HEK293 (cell line): ENCODE measurements around the gene KEAP1.

Source experiments
- CTCF ChIA-PET: fragments of 350-600 bp; formaldehyde crosslinking; extraction: SDS; loops from one replicate; lab custom pipeline; 2021; ENCODE audit warnings: antibody characterized with exemption; lab: Yijun Ruan, JAX
- POLR2A ChIA-PET: fragments of 300-600 bp; formaldehyde crosslinking; extraction: SDS; loops from one replicate; lab custom pipeline; 2020; ENCODE audit warnings: antibody characterized with exemption, inconsistent platforms; lab: Yijun Ruan, JAX
- H3K27ac ChIP-seq: fragments of 200-500 bp; sonication (Bioruptor generic); 2 replicates; pipeline ENCODE4 v1.5.1; 2014; ENCODE audit warnings: low read depth, low read length, control low read depth, inconsistent platforms; ENCODE audit errors: extremely low read depth
- H3K36me3 ChIP-seq, 2 experiments: fragments of 200-500 bp in 1 of 2; sonication (Bioruptor generic) in 1 of 2; 1 replicate in 1 of 2; 2 replicates in 1 of 2; pipeline ENCODE4 v1.5.1; 2014 to 2017; ENCODE audit warnings: inconsistent platforms in 2 of 2, low read length in 2 of 2; ENCODE audit not compliant: control insufficient read depth in 2 of 2, insufficient read depth in 1 of 2
- H3K4me1 ChIP-seq: fragments of 200-500 bp; sonication (Bioruptor generic); 2 replicates; pipeline ENCODE4 v1.5.1; 2014; ENCODE audit warnings: mild to moderate bottlenecking, low read length, inconsistent platforms; ENCODE audit not compliant: control insufficient read depth, insufficient read depth
- H3K4me3 ChIP-seq: 2 replicates; pipeline ENCODE4 v1.5.1; 2011; ENCODE audit warnings: low read depth, mild to moderate bottlenecking, control low read depth, low read length, moderate library complexity
- H3K9me3 ChIP-seq: fragments of 200-500 bp; sonication (Bioruptor generic); 2 replicates; pipeline ENCODE4 v1.5.1; 2014; ENCODE audit warnings: low read depth, low read length, inconsistent platforms; ENCODE audit not compliant: control insufficient read depth, insufficient read depth
- EGR2 ChIP-seq: fragments of 450-650 bp; formaldehyde crosslinking; IDR thresholded peaks from 2 replicates; pipeline ENCODE4 v1.5.1; 2016; ENCODE audit warnings: low read depth, missing biosample characterization, missing genetic modification characterization
- GLI4 ChIP-seq: fragments of 450-650 bp; formaldehyde crosslinking; IDR thresholded peaks from 2 replicates; pipeline ENCODE4 v1.5.1; 2016; ENCODE audit warnings: missing biosample characterization, missing genetic modification characterization
- GLIS1 ChIP-seq: fragments of 450-650 bp; formaldehyde crosslinking; IDR thresholded peaks from 2 replicates; pipeline ENCODE4 v1.5.1; 2016; ENCODE audit warnings: missing biosample characterization, missing genetic modification characterization
- HOXC10 ChIP-seq: sonication (generic); formaldehyde crosslinking; IDR thresholded peaks from 2 replicates; pipeline ENCODE4 v1.8.1; 2023; ENCODE audit warnings: mild to moderate bottlenecking, missing genetic modification reagents
- KLF1 ChIP-seq: fragments of 450-650 bp; formaldehyde crosslinking; IDR thresholded peaks from 2 replicates; pipeline ENCODE4 v1.5.1; 2016; ENCODE audit warnings: missing biosample characterization, missing genetic modification characterization
- KLF17 ChIP-seq: fragments of 450-650 bp; formaldehyde crosslinking; IDR thresholded peaks from 2 replicates; pipeline ENCODE4 v1.5.1; 2016; ENCODE audit warnings: missing biosample characterization, missing genetic modification characterization
- KLF7 ChIP-seq: fragments of 450-650 bp; formaldehyde crosslinking; IDR thresholded peaks from 2 replicates; pipeline ENCODE4 v1.5.1; 2016; ENCODE audit warnings: missing biosample characterization, missing genetic modification characterization, borderline replicate concordance
- KLF8 ChIP-seq: fragments of 450-650 bp; formaldehyde crosslinking; IDR thresholded peaks from 2 replicates; pipeline ENCODE4 v1.5.1; 2016; ENCODE audit warnings: missing biosample characterization, missing genetic modification characterization
- MZF1 ChIP-seq: fragments of 450-650 bp; formaldehyde crosslinking; IDR thresholded peaks from 2 replicates; pipeline ENCODE4 v1.5.1; 2017; ENCODE audit warnings: missing biosample characterization, missing genetic modification characterization, borderline replicate concordance
- PATZ1 ChIP-seq: fragments of 450-650 bp; formaldehyde crosslinking; IDR thresholded peaks from 2 replicates; pipeline ENCODE4 v1.5.1; 2016; ENCODE audit warnings: missing biosample characterization, missing genetic modification characterization
- PRDM10 ChIP-seq: fragments of 450-650 bp; formaldehyde crosslinking; IDR thresholded peaks from 2 replicates; pipeline ENCODE4 v1.5.1; 2016; ENCODE audit warnings: missing biosample characterization, missing genetic modification characterization
- REPIN1 ChIP-seq: fragments of 450-650 bp; formaldehyde crosslinking; IDR thresholded peaks from 2 replicates; pipeline ENCODE4 v1.5.1; 2017; ENCODE audit warnings: missing biosample characterization, missing genetic modification characterization, low read depth
- SP7 ChIP-seq: fragments of 450-650 bp; formaldehyde crosslinking; IDR thresholded peaks from 2 replicates; pipeline ENCODE4 v1.5.1; 2016; ENCODE audit warnings: missing biosample characterization, missing genetic modification characterization
- ZFHX2 ChIP-seq: fragments of 450-650 bp; formaldehyde crosslinking; conservative IDR thresholded peaks from 2 replicates; pipeline ENCODE4 v1.5.1; 2016; ENCODE audit warnings: missing biosample characterization, missing genetic modification characterization
- ZNF157 ChIP-seq: fragments of 450-650 bp; formaldehyde crosslinking; IDR thresholded peaks from 2 replicates; pipeline ENCODE4 v1.5.1; 2016; ENCODE audit warnings: missing biosample characterization, missing genetic modification characterization
- ZNF175 ChIP-seq: fragments of 450-650 bp; formaldehyde crosslinking; IDR thresholded peaks from 2 replicates; pipeline ENCODE4 v1.5.1; 2016; ENCODE audit warnings: missing biosample characterization, missing genetic modification characterization
- ZNF223 ChIP-seq: fragments of 450-650 bp; formaldehyde crosslinking; IDR thresholded peaks from 2 replicates; pipeline ENCODE4 v1.5.1; 2016; ENCODE audit warnings: missing biosample characterization, missing genetic modification characterization
- ZNF324 ChIP-seq: fragments of 450-650 bp; formaldehyde crosslinking; IDR thresholded peaks from 2 replicates; pipeline ENCODE4 v1.5.1; 2016; ENCODE audit warnings: missing biosample characterization, missing genetic modification characterization
- ZNF416 ChIP-seq: fragments of 450-650 bp; formaldehyde crosslinking; IDR thresholded peaks from 2 replicates; pipeline ENCODE4 v1.5.1; 2016; ENCODE audit warnings: missing biosample characterization, missing genetic modification characterization
- ZNF423 ChIP-seq: fragments of 450-650 bp; formaldehyde crosslinking; IDR thresholded peaks from 2 replicates; pipeline ENCODE4 v1.5.1; 2016; ENCODE audit warnings: missing biosample characterization, missing genetic modification characterization
- ZNF529 ChIP-seq: fragments of 450-650 bp; formaldehyde crosslinking; IDR thresholded peaks from 2 replicates; pipeline ENCODE4 v1.5.1; 2017; ENCODE audit warnings: missing genetic modification characterization, missing biosample characterization; ENCODE audit not compliant: insufficient replicate concordance
- ZNF561 ChIP-seq: fragments of 450-650 bp; IDR thresholded peaks from 2 replicates; pipeline ENCODE4 v1.5.1; 2018; ENCODE audit warnings: missing biosample characterization, missing genetic modification characterization, borderline replicate concordance
- ZNF621 ChIP-seq: fragments of 450-650 bp; formaldehyde crosslinking; IDR thresholded peaks from 2 replicates; pipeline ENCODE4 v1.5.1; 2017; ENCODE audit warnings: missing biosample characterization, missing genetic modification characterization
- ZNF639 ChIP-seq: fragments of 450-650 bp; formaldehyde crosslinking; IDR thresholded peaks from 2 replicates; pipeline ENCODE4 v1.5.1; 2016; ENCODE audit warnings: missing biosample characterization, missing genetic modification characterization
- ZNF701 ChIP-seq: fragments of 450-650 bp; formaldehyde crosslinking; IDR thresholded peaks from 2 replicates; pipeline ENCODE4 v1.5.1; 2016; ENCODE audit warnings: missing biosample characterization, missing genetic modification characterization
- ZNF768 ChIP-seq: fragments of 450-650 bp; formaldehyde crosslinking; IDR thresholded peaks from 2 replicates; pipeline ENCODE4 v1.5.1; 2018; ENCODE audit warnings: missing biosample characterization, mild to moderate bottlenecking, missing genetic modification characterization
- ZNF777 ChIP-seq: fragments of 450-650 bp; formaldehyde crosslinking; IDR thresholded peaks from 2 replicates; pipeline ENCODE4 v1.5.1; 2017; ENCODE audit warnings: missing biosample characterization, missing genetic modification characterization, borderline replicate concordance

The KEAP1 gene

GRCh38 chr19:10453852-10454251 lies 49.3 kb downstream of the KEAP1 start:
- Histone ChIP-seq H3K9me3 (no peaks in the 10 kb centered on the region), H3K4me1 (no peaks in the 10 kb centered on the region), H3K36me3 (no peaks in the 10 kb centered on the region), H3K4me3 (no peak overlapping the region), H3K27ac (no peak overlapping the region)
- CTCF ChIA-PET = interaction anchor here (0.6 to 2.0 kb wide), 3 partner anchors 18 to 171 kb away, joined by 3 to 4 read pairs (median 3); no protein-coding TSS in a partner anchor
- TF ChIP-seq ZNF701 (no peak), SP7 (tag by site-specific recombination) (no peak), ZNF768 (tag by site-specific recombination) (no peak), ZNF324 (tag by site-specific recombination) (no peak)
- POLR2A ChIA-PET = interaction anchor here (1.0 kb wide), 1 partner anchor 33 kb away, joined by 3 read pairs; the partner anchor contains the start of gene PDE4A

- Histone ChIP-seq H3K27ac (no peak overlapping the region), H3K4me1 (no peaks in the 10 kb centered on the region), H3K9me3 (no peaks in the 10 kb centered on the region), H3K4me3 (no peak overlapping the region), H3K36me3 (no peaks in the 10 kb centered on the region)
- CTCF ChIA-PET = no interaction called here
- POLR2A ChIA-PET = no interaction called here
- TF ChIP-seq KLF7 (tag by site-specific recombination) = no peak
- no peak for TF ChIP-seq ZNF639
- TF ChIP-seq HOXC10 (CRISPR knock-in tag) = no peak
- TF ChIP-seq ZNF529 (tag by site-specific recombination) = no peak
- TF ChIP-seq ZNF416 = no peak
- TF ChIP-seq REPIN1 = no peak
- peak; percentile 86 for TF ChIP-seq ZFHX2 (tag by site-specific recombination)
- TF ChIP-seq PRDM10 (tag by site-specific recombination) = no peak
- peak; percentile 34; the same call in 1 of the 2 replicates for TF ChIP-seq KLF8 (tag by site-specific recombination)
- TF ChIP-seq MZF1 (tag by site-specific recombination) = no peak
- TF ChIP-seq ZNF621 (tag by site-specific recombination) = no peak
- peak; percentile 99 for TF ChIP-seq GLIS1 (tag by site-specific recombination)
- TF ChIP-seq ZNF423 (tag by site-specific recombination) = no peak
- TF ChIP-seq PATZ1 (tag by site-specific recombination) = no peak
- TF ChIP-seq ZNF777 = no peak
- 0 out of 2 replicates have a peak, but pooled peaks have one; percentile 47 for TF ChIP-seq KLF17 (tag by site-specific recombination)
- no peak for TF ChIP-seq ZNF175
- TF ChIP-seq KLF1 (tag by site-specific recombination) = peak; percentile 82
- TF ChIP-seq ZNF561 = no peak
- no peak for TF ChIP-seq ZNF223 (tag by site-specific recombination)
- TF ChIP-seq EGR2 = peak; percentile 85
- TF ChIP-seq ZNF157 = no peak
- no peak for TF ChIP-seq ZNF768 (tag by site-specific recombination)
- TF ChIP-seq GLI4 (tag by site-specific recombination) = no peak
These were observed 50.2 kb downstream of the KEAP1 start for GRCh38 chr19:10452726-10453618.
